Measurements from ENCODE around the gene RYR2.
A peak's percentile ranks its signal among the peaks of the same experiment; 100 is the strongest.

Gene RYR2

GRCh38 chr1:237029850-237030535, 12.0 kb upstream of the RYR2 start:
- Histone ChIP-seq H3K27ac (ENCODE audit: low read depth, low read length) (no peak overlapping the region), H3K27me3 (ENCODE audit: control insufficient read depth in 1 of 2, insufficient read depth in 2 of 2, low read length in 2 of 2) (peaks cover 0 to 4% of the 10 kb centered on the region in 2 donors), H3K36me3 (ENCODE audit: control insufficient read depth in 1 of 2, insufficient read depth in 2 of 2, low read length in 2 of 2) (no peaks in the 10 kb centered on the region)

GRCh38 chr1:237031480-237031879, 10.5 kb upstream of the RYR2 start:
- no peak overlapping the region for H3K27ac ChIP-seq (ENCODE audit: low read depth, low read length)
- no peaks in the 10 kb centered on the region for H3K36me3 ChIP-seq (ENCODE audit: control insufficient read depth in 1 of 2, insufficient read depth in 2 of 2, low read length in 2 of 2)
- H3K9ac ChIP-seq (ENCODE audit: low read depth in 1 of 2, low read length in 2 of 2): no peak overlapping the region
- no peaks in the 10 kb centered on the region for H3K9me3 ChIP-seq (ENCODE audit: control insufficient read depth in 1 of 2, low read length in 2 of 2)
- peaks cover 0 to 4% of the 10 kb centered on the region in 2 donors for H3K27me3 ChIP-seq (ENCODE audit: control insufficient read depth in 1 of 2, insufficient read depth in 2 of 2, low read length in 2 of 2)
- no peak overlapping the region for H3K4me3 ChIP-seq (ENCODE audit: low read depth in 1 of 2, low read length in 2 of 2)
- no peaks in the 10 kb centered on the region for H3K4me1 ChIP-seq (ENCODE audit: control insufficient read depth in 1 of 2, insufficient read depth in 2 of 2, low read length in 2 of 2)

More at GRCh38 chr1:237029850-237030535, 12.0 kb upstream of the RYR2 start:
- H3K4me3 ChIP-seq (ENCODE audit: low read depth in 1 of 2, low read length in 2 of 2): no peak overlapping the region
- no peak overlapping the region for H3K9ac ChIP-seq (ENCODE audit: low read depth in 1 of 2, low read length in 2 of 2)
- no peaks in the 10 kb centered on the region for H3K4me1 ChIP-seq (ENCODE audit: control insufficient read depth in 1 of 2, insufficient read depth in 2 of 2, low read length in 2 of 2)
- no peaks in the 10 kb centered on the region for H3K9me3 ChIP-seq (ENCODE audit: control insufficient read depth in 1 of 2, low read length in 2 of 2)

- Histone ChIP-seq H3K36me3 (ENCODE audit: control insufficient read depth in 1 of 2, insufficient read depth in 2 of 2, low read length in 2 of 2) (no peaks in the 10 kb centered on the region), H3K4me3 (ENCODE audit: low read depth in 1 of 2, low read length in 2 of 2) (no peak overlapping the region), H3K9me3 (ENCODE audit: control insufficient read depth in 1 of 2, low read length in 2 of 2) (no peaks in the 10 kb centered on the region), H3K4me1 (ENCODE audit: control insufficient read depth in 1 of 2, insufficient read depth in 2 of 2, low read length in 2 of 2) (no peaks in the 10 kb centered on the region), H3K27me3 (ENCODE audit: control insufficient read depth in 1 of 2, insufficient read depth in 2 of 2, low read length in 2 of 2) (peaks cover 0 to 4% of the 10 kb centered on the region in 2 donors), H3K27ac (ENCODE audit: low read depth, low read length) (no peak overlapping the region), H3K9ac (ENCODE audit: low read depth in 1 of 2, low read length in 2 of 2) (no peak overlapping the region)
These were observed 10.0 kb upstream of the RYR2 start for GRCh38 chr1:237032029-237032428.

- no peaks in the 10 kb centered on the region for H3K9me3 ChIP-seq (ENCODE audit: control insufficient read depth in 1 of 2, low read length in 2 of 2)
- no peaks in the 10 kb centered on the region for H3K4me1 ChIP-seq (ENCODE audit: control insufficient read depth in 1 of 2, insufficient read depth in 2 of 2, low read length in 2 of 2)
- H3K36me3 ChIP-seq (ENCODE audit: control insufficient read depth in 1 of 2, insufficient read depth in 2 of 2, low read length in 2 of 2): no peaks in the 10 kb centered on the region
- peaks cover 0 to 4% of the 10 kb centered on the region in 2 donors for H3K27me3 ChIP-seq (ENCODE audit: control insufficient read depth in 1 of 2, insufficient read depth in 2 of 2, low read length in 2 of 2)
- no peak overlapping the region for H3K9ac ChIP-seq (ENCODE audit: low read depth in 1 of 2, low read length in 2 of 2)
- H3K27ac ChIP-seq (ENCODE audit: low read depth, low read length): no peak overlapping the region
- no peak overlapping the region for H3K4me3 ChIP-seq (ENCODE audit: low read depth in 1 of 2, low read length in 2 of 2)
These were observed 8.9 kb upstream of the RYR2 start for GRCh38 chr1:237033061-237033460.

GRCh38 chr1:237033804-237034203, 8.2 kb upstream of the RYR2 start:
- H3K9me3 ChIP-seq (ENCODE audit: control insufficient read depth in 1 of 2, low read length in 2 of 2): no peaks in the 10 kb centered on the region
- no peaks in the 10 kb centered on the region for H3K4me1 ChIP-seq (ENCODE audit: control insufficient read depth in 1 of 2, insufficient read depth in 2 of 2, low read length in 2 of 2)
- H3K4me3 ChIP-seq (ENCODE audit: low read depth in 1 of 2, low read length in 2 of 2): no peak overlapping the region
- H3K27ac ChIP-seq (ENCODE audit: low read depth, low read length): no peak overlapping the region
- H3K27me3 ChIP-seq (ENCODE audit: control insufficient read depth in 1 of 2, insufficient read depth in 2 of 2, low read length in 2 of 2): peaks cover 0 to 4% of the 10 kb centered on the region in 2 donors
- no peak overlapping the region for H3K9ac ChIP-seq (ENCODE audit: low read depth in 1 of 2, low read length in 2 of 2)
- no peaks in the 10 kb centered on the region for H3K36me3 ChIP-seq (ENCODE audit: control insufficient read depth in 1 of 2, insufficient read depth in 2 of 2, low read length in 2 of 2)

- Histone ChIP-seq H3K9ac (ENCODE audit: low read depth in 1 of 2, low read length in 2 of 2) (no peak overlapping the region), H3K27ac (ENCODE audit: low read depth, low read length) (no peak overlapping the region), H3K4me1 (ENCODE audit: control insufficient read depth in 1 of 2, insufficient read depth in 2 of 2, low read length in 2 of 2) (no peaks in the 10 kb centered on the region)
These were observed 6.2 kb upstream of the RYR2 start for GRCh38 chr1:237035759-237036158.

GRCh38 chr1:237038211-237038610, 3.8 kb upstream of the RYR2 start:
- Histone ChIP-seq H3K9ac (ENCODE audit: low read depth in 1 of 2, low read length in 2 of 2) (no peak overlapping the region), H3K27ac (ENCODE audit: low read depth, low read length) (no peak overlapping the region), H3K27me3 (ENCODE audit: control insufficient read depth in 1 of 2, insufficient read depth in 2 of 2, low read length in 2 of 2) (peaks cover 15% of the 10 kb centered on the region in 2 donors), H3K4me3 (ENCODE audit: low read depth in 1 of 2, low read length in 2 of 2) (no peak overlapping the region), H3K4me1 (ENCODE audit: control insufficient read depth in 1 of 2, insufficient read depth in 2 of 2, low read length in 2 of 2) (no peaks in the 10 kb centered on the region), H3K36me3 (ENCODE audit: control insufficient read depth in 1 of 2, insufficient read depth in 2 of 2, low read length in 2 of 2) (no peaks in the 10 kb centered on the region), H3K9me3 (ENCODE audit: control insufficient read depth in 1 of 2, low read length in 2 of 2) (no peaks in the 10 kb centered on the region)

More at GRCh38 chr1:237035759-237036158, 6.2 kb upstream of the RYR2 start:
- Histone ChIP-seq H3K36me3 (ENCODE audit: control insufficient read depth in 1 of 2, insufficient read depth in 2 of 2, low read length in 2 of 2) (no peaks in the 10 kb centered on the region), H3K4me3 (ENCODE audit: low read depth in 1 of 2, low read length in 2 of 2) (no peak overlapping the region), H3K9me3 (ENCODE audit: control insufficient read depth in 1 of 2, low read length in 2 of 2) (no peaks in the 10 kb centered on the region), H3K27me3 (ENCODE audit: control insufficient read depth in 1 of 2, insufficient read depth in 2 of 2, low read length in 2 of 2) (peaks cover 1 to 5% of the 10 kb centered on the region in 2 donors)

- no peak overlapping the region for H3K9ac ChIP-seq (ENCODE audit: low read depth in 1 of 2, low read length in 2 of 2)
- no peak overlapping the region for H3K27ac ChIP-seq (ENCODE audit: low read depth, low read length)
- H3K36me3 ChIP-seq (ENCODE audit: control insufficient read depth in 1 of 2, insufficient read depth in 2 of 2, low read length in 2 of 2): no peaks in the 10 kb centered on the region
- no peaks in the 10 kb centered on the region for H3K4me1 ChIP-seq (ENCODE audit: control insufficient read depth in 1 of 2, insufficient read depth in 2 of 2, low read length in 2 of 2)
- no peak overlapping the region for H3K4me3 ChIP-seq (ENCODE audit: low read depth in 1 of 2, low read length in 2 of 2)
- H3K9me3 ChIP-seq (ENCODE audit: control insufficient read depth in 1 of 2, low read length in 2 of 2): no peaks in the 10 kb centered on the region
- peaks cover 20 to 30% of the 10 kb centered on the region in 2 donors for H3K27me3 ChIP-seq (ENCODE audit: control insufficient read depth in 1 of 2, insufficient read depth in 2 of 2, low read length in 2 of 2)
These were observed 1.2 kb upstream of the RYR2 start for GRCh38 chr1:237040823-237041222.

GRCh38 chr1:237041461-237041794, 556 bp upstream of the RYR2 start:
- peaks cover 20 to 30% of the 10 kb centered on the region in 2 donors for H3K27me3 ChIP-seq (ENCODE audit: control insufficient read depth in 1 of 2, insufficient read depth in 2 of 2, low read length in 2 of 2)
- no peak overlapping the region for H3K9ac ChIP-seq (ENCODE audit: low read depth in 1 of 2, low read length in 2 of 2)
- H3K4me3 ChIP-seq (ENCODE audit: low read depth in 1 of 2, low read length in 2 of 2): no peak overlapping the region
- H3K9me3 ChIP-seq (ENCODE audit: control insufficient read depth in 1 of 2, low read length in 2 of 2): no peaks in the 10 kb centered on the region
- H3K36me3 ChIP-seq (ENCODE audit: control insufficient read depth in 1 of 2, insufficient read depth in 2 of 2, low read length in 2 of 2): no peaks in the 10 kb centered on the region
- peaks cover 0 to 3% of the 10 kb centered on the region in 2 donors for H3K4me1 ChIP-seq (ENCODE audit: control insufficient read depth in 1 of 2, insufficient read depth in 2 of 2, low read length in 2 of 2)
- no peak overlapping the region for H3K27ac ChIP-seq (ENCODE audit: low read depth, low read length)

- H3K9ac ChIP-seq (ENCODE audit: low read depth in 1 of 2, low read length in 2 of 2): no peak overlapping the region
- H3K36me3 ChIP-seq (ENCODE audit: control insufficient read depth in 1 of 2, insufficient read depth in 2 of 2, low read length in 2 of 2): no peaks in the 10 kb centered on the region
- H3K9me3 ChIP-seq (ENCODE audit: control insufficient read depth in 1 of 2, low read length in 2 of 2): no peaks in the 10 kb centered on the region
- H3K27me3 ChIP-seq (ENCODE audit: control insufficient read depth in 1 of 2, insufficient read depth in 2 of 2, low read length in 2 of 2): peaks cover 23 to 30% of the 10 kb centered on the region in 2 donors
- peak overlapping the region; percentile 26 to 45 for H3K4me3 ChIP-seq (ENCODE audit: low read depth in 1 of 2, low read length in 2 of 2)
- H3K27ac ChIP-seq (ENCODE audit: low read depth, low read length): no peak overlapping the region
- peaks cover 0 to 9% of the 10 kb centered on the region in 2 donors for H3K4me1 ChIP-seq (ENCODE audit: control insufficient read depth in 1 of 2, insufficient read depth in 2 of 2, low read length in 2 of 2)
These were observed 525 bp downstream of the RYR2 start for GRCh38 chr1:237042526-237042891.
